Smooth muscle cell of the brain vasculature (primary cell): Measurements from ENCODE around the gene TAGLN.
A peak's percentile ranks its signal among the peaks of the same experiment; 100 is the strongest.

Experiments used
- DNase-seq: peaks from one replicate; pipeline ENCODE4 v3.0.0-alpha.2; 2012; ENCODE audit warnings: low read depth, low spot score

The TAGLN gene

GRCh38 chr11:117199053-117199915 is at the start of gene TAGLN:
TSS of gene TAGLN (plus strand) at chr11:117199370. CDS start at chr11:117203014, 3,644 bp downstream.
- DNase-seq: peak; percentile 54

GRCh38 chr11:117152066-117152465 is 47.1 kb upstream of the TAGLN start:
- DNase-seq: no peak

GRCh38 chr11:117154468-117154867 is 44.7 kb upstream of the TAGLN start:
- DNase-seq: no peak

GRCh38 chr11:117157507-117157906 is 41.7 kb upstream of the TAGLN start:
- no peak for DNase-seq

GRCh38 chr11:117159892-117160291 is 39.3 kb upstream of the TAGLN start:
- no peak for DNase-seq

GRCh38 chr11:117160826-117161225 is 38.3 kb upstream of the TAGLN start:
- DNase-seq: no peak

- DNase-seq: no peak
These were observed 32.7 kb upstream of the TAGLN start for GRCh38 chr11:117166491-117166890.

GRCh38 chr11:117169736-117170135 is 29.4 kb upstream of the TAGLN start:
- DNase-seq: no peak

GRCh38 chr11:117170210-117170609 is 29.0 kb upstream of the TAGLN start:
- no peak for DNase-seq

GRCh38 chr11:117171007-117171403 is 28.2 kb upstream of the TAGLN start:
- no peak for DNase-seq

- DNase-seq: no peak
These were observed 27.6 kb upstream of the TAGLN start for GRCh38 chr11:117171404-117172061.

GRCh38 chr11:117172724-117173421 is 26.3 kb upstream of the TAGLN start:
- DNase-seq: no peak

- DNase-seq: no peak
These were observed 24.1 kb upstream of the TAGLN start for GRCh38 chr11:117175104-117175503.

- DNase-seq: no peak
These were observed 23.4 kb upstream of the TAGLN start for GRCh38 chr11:117175781-117176180.

GRCh38 chr11:117176186-117176585 is 23.0 kb upstream of the TAGLN start:
- DNase-seq: no peak

- DNase-seq: no peak
These were observed 21.5 kb upstream of the TAGLN start for GRCh38 chr11:117177534-117178209.

GRCh38 chr11:117178210-117179034 is 20.7 kb upstream of the TAGLN start, which contains the start of gene SIDT2:
TSS of gene SIDT2 (plus strand) at chr11:117178743. CDS start at chr11:117179264, 521 bp downstream.
- DNase-seq: peak; percentile 89

- no peak for DNase-seq
These were observed 19.8 kb upstream of the TAGLN start for GRCh38 chr11:117179048-117179999.

GRCh38 chr11:117180020-117180419 is 19.1 kb upstream of the TAGLN start:
- no peak for DNase-seq
